ENCODE measurements around the gene PTPRK.

DNA sequence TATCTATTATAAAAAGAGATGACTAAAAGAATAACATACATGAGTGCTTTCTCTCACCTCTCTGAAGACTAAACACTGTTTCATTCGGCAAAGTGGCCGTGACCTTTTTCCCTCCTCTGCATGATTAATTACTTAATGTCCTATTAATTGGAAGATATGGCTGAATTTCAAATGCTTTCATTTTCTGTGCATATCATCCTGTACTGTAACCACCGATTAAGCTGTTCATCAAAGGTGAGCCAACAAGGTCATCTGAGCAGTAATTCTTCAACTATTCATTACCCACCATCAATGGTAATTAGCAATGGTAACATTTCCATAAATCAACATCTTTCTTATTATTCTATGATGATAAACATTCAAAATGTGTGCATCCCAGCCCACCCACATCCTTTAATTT lies 125.2 kb downstream of the PTPRK start:
- TF ChIP-seq, protein P1, sequence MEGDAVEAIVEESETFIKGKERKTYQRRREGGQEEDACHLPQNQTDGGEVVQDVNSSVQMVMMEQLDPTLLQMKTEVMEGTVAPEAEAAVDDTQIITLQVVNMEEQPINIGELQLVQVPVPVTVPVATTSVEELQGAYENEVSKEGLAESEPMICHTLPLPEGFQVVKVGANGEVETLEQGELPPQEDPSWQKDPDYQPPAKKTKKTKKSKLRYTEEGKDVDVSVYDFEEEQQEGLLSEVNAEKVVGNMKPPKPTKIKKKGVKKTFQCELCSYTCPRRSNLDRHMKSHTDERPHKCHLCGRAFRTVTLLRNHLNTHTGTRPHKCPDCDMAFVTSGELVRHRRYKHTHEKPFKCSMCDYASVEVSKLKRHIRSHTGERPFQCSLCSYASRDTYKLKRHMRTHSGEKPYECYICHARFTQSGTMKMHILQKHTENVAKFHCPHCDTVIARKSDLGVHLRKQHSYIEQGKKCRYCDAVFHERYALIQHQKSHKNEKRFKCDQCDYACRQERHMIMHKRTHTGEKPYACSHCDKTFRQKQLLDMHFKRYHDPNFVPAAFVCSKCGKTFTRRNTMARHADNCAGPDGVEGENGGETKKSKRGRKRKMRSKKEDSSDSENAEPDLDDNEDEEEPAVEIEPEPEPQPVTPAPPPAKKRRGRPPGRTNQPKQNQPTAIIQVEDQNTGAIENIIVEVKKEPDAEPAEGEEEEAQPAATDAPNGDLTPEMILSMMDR (conservative IDR thresholded peaks at IDR 0.05) = no peak
- no peak for TF ChIP-seq ZFX (IDR thresholded peaks at IDR 0.05)
